ENCODE measurements around the gene NEURL1B.

DNA sequence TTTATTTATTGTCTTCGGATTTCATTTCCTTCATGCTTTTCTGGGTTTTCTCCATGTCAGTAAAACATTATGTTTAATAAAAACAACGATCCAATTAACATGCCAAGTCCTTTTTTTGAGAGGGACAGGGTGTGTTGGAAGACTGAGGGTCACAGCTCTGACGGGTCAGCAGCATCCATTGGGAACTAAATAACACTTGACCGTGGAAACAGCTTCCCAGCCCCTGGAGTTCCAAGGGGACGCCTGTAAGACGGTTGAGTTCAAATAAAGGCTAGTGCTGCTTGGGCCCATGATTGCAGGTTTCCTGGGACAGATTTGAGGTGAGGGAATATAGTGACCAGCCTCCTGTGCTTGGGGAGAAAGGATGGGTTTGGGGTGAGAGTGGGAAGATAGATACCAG lies 30.4 kb upstream of the NEURL1B start:
- TF ChIP-seq KDM1A (IDR thresholded peaks at IDR 0.05; ENCODE audit: low read depth) = no peak
- TF ChIP-seq, protein P1, sequence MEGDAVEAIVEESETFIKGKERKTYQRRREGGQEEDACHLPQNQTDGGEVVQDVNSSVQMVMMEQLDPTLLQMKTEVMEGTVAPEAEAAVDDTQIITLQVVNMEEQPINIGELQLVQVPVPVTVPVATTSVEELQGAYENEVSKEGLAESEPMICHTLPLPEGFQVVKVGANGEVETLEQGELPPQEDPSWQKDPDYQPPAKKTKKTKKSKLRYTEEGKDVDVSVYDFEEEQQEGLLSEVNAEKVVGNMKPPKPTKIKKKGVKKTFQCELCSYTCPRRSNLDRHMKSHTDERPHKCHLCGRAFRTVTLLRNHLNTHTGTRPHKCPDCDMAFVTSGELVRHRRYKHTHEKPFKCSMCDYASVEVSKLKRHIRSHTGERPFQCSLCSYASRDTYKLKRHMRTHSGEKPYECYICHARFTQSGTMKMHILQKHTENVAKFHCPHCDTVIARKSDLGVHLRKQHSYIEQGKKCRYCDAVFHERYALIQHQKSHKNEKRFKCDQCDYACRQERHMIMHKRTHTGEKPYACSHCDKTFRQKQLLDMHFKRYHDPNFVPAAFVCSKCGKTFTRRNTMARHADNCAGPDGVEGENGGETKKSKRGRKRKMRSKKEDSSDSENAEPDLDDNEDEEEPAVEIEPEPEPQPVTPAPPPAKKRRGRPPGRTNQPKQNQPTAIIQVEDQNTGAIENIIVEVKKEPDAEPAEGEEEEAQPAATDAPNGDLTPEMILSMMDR (IDR thresholded peaks at IDR 0.05) = no peak
- TF ChIP-seq, protein P2, sequence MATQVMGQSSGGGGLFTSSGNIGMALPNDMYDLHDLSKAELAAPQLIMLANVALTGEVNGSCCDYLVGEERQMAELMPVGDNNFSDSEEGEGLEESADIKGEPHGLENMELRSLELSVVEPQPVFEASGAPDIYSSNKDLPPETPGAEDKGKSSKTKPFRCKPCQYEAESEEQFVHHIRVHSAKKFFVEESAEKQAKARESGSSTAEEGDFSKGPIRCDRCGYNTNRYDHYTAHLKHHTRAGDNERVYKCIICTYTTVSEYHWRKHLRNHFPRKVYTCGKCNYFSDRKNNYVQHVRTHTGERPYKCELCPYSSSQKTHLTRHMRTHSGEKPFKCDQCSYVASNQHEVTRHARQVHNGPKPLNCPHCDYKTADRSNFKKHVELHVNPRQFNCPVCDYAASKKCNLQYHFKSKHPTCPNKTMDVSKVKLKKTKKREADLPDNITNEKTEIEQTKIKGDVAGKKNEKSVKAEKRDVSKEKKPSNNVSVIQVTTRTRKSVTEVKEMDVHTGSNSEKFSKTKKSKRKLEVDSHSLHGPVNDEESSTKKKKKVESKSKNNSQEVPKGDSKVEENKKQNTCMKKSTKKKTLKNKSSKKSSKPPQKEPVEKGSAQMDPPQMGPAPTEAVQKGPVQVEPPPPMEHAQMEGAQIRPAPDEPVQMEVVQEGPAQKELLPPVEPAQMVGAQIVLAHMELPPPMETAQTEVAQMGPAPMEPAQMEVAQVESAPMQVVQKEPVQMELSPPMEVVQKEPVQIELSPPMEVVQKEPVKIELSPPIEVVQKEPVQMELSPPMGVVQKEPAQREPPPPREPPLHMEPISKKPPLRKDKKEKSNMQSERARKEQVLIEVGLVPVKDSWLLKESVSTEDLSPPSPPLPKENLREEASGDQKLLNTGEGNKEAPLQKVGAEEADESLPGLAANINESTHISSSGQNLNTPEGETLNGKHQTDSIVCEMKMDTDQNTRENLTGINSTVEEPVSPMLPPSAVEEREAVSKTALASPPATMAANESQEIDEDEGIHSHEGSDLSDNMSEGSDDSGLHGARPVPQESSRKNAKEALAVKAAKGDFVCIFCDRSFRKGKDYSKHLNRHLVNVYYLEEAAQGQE (IDR thresholded peaks at IDR 0.05) = no peak
- TF ChIP-seq MYC (IDR thresholded peaks at IDR 0.05; ENCODE audit: borderline replicate concordance, low read length) = no peak
- no peak for TF ChIP-seq MAFK (IDR thresholded peaks at IDR 0.05; ENCODE audit: partially characterized antibody)
- TF ChIP-seq EP300 (IDR thresholded peaks at IDR 0.05) = no peak
- no peak for TF ChIP-seq POLR2A (IDR thresholded peaks at IDR 0.05; ENCODE audit: low read length)
- TF ChIP-seq ZFP36 (IDR thresholded peaks at IDR 0.05; ENCODE audit: borderline replicate concordance, partially characterized antibody) = no peak

Measured in A549 (cell line).